WTC11 (cell line): ENCODE data around the gene MALSU1. TPM values are rescaled to one million over a fixed set of nuclear protein-coding genes. Genes with fewer than 3 reads are reported as not detected.

Experiments
- ATAC-seq: fragments of 200-7000 bp; cut with Tn5 transposase; 2 replicates; pipeline ENCODE4 v1.10.0; 2021; ENCODE audit warnings: mild to moderate bottlenecking, moderate library complexity
- CTCF ChIA-PET: fragments of 300-600 bp; sonication (Branson Sonifier 250); formaldehyde crosslinking; loops from one replicate; lab custom pipeline; 2021; ENCODE audit warnings: antibody characterized with exemption; lab: Charles Lee
- POLR2A ChIA-PET: fragments of 350-600 bp; sonication (Branson Sonifier 250); formaldehyde crosslinking; loops from one replicate; lab custom pipeline; 2021; ENCODE audit warnings: antibody characterized with exemption; lab: Charles Lee
- DNase-seq: peaks from one replicate; pipeline ENCODE4 v3.0.0; 2021; ENCODE audit warnings: low spot score
- H3K27ac Mint-ChIP-seq: 2 replicates; pipeline ENCODE4 v1.8.0; 2021; ENCODE audit warnings: mixed read lengths
- H3K27me3 Mint-ChIP-seq: 2 replicates; pipeline ENCODE4 v1.8.0; 2021; ENCODE audit warnings: low read depth, mild to moderate bottlenecking, moderate library complexity, mixed read lengths
- H3K36me3 Mint-ChIP-seq: 2 replicates; pipeline ENCODE4 v1.8.0; 2021; ENCODE audit warnings: mixed read lengths
- H3K4me1 Mint-ChIP-seq: 2 replicates; pipeline ENCODE4 v1.8.0; 2022; ENCODE audit warnings: mixed read lengths
- H3K4me3 Mint-ChIP-seq: 2 replicates; pipeline ENCODE4 v1.8.0; 2021; ENCODE audit warnings: mild to moderate bottlenecking, moderate library complexity, mixed read lengths
- H3K9me3 Mint-ChIP-seq: 2 replicates; pipeline ENCODE4 v1.8.0; 2021; ENCODE audit warnings: mixed read lengths
- CBFB ChIP-seq: sonication (generic); formaldehyde crosslinking; IDR thresholded peaks from 2 replicates; pipeline ENCODE4 v1.8.1; 2022; ENCODE audit warnings: mild to moderate bottlenecking, low read depth, missing genetic modification reagents
- CREM ChIP-seq: sonication (generic); formaldehyde crosslinking; IDR thresholded peaks from 2 replicates; pipeline ENCODE4 v1.8.1; 2022; ENCODE audit warnings: mild to moderate bottlenecking, missing genetic modification reagents, moderate library complexity
- FOXP1 ChIP-seq: sonication (generic); formaldehyde crosslinking; IDR thresholded peaks from 2 replicates; pipeline ENCODE4 v1.8.0; 2022; ENCODE audit warnings: missing genetic modification reagents, mild to moderate bottlenecking, moderate library complexity, borderline replicate concordance
- GABPB1 ChIP-seq: sonication (generic); formaldehyde crosslinking; IDR thresholded peaks from 2 replicates; pipeline ENCODE4 v1.8.1; 2023; ENCODE audit warnings: mild to moderate bottlenecking, missing genetic modification reagents
- IRF2 ChIP-seq: sonication (generic); formaldehyde crosslinking; IDR thresholded peaks from 2 replicates; pipeline ENCODE4 v1.8.0; 2022; ENCODE audit warnings: low read depth, missing genetic modification reagents, borderline replicate concordance
- JAZF1 ChIP-seq: fragments of 250-450 bp; sonication (Bioruptor Pico); IDR thresholded peaks from 2 replicates; pipeline ENCODE4 v1.9.0; 2021; ENCODE audit warnings: moderate library complexity, mild to moderate bottlenecking, inconsistent platforms
- JUN ChIP-seq: sonication (generic); formaldehyde crosslinking; IDR thresholded peaks from 2 replicates; pipeline ENCODE4 v1.8.0; 2023; ENCODE audit warnings: mild to moderate bottlenecking, missing genetic modification reagents
- ZNF219 ChIP-seq: sonication (generic); formaldehyde crosslinking; IDR thresholded peaks from 2 replicates; pipeline ENCODE4 v1.8.0; 2023; ENCODE audit warnings: missing genetic modification reagents, mild to moderate bottlenecking, borderline replicate concordance
- ZNF317 ChIP-seq: sonication (generic); formaldehyde crosslinking; IDR thresholded peaks from 2 replicates; pipeline ENCODE4 v1.8.1; 2023; ENCODE audit warnings: low read depth, mild to moderate bottlenecking, moderate library complexity, missing genetic modification reagents, borderline replicate concordance
- ZNF671 ChIP-seq: fragments of 250-450 bp; sonication (Bioruptor Pico); IDR thresholded peaks from 2 replicates; pipeline ENCODE4 v1.8.0; 2021; ENCODE audit warnings: mild to moderate bottlenecking
- total RNA-seq: library from RNA; stranded (reverse); gene quantifications from 3 replicates; pipeline ENCODE4 v1.2.3, GENCODE V29; 2021
- TF ChIP-seq, protein P1 (sequence below): sonication (generic); formaldehyde crosslinking; conservative IDR thresholded peaks from 2 replicates; pipeline ENCODE4 v1.8.1; 2022; ENCODE audit warnings: mild to moderate bottlenecking, missing genetic modification reagents
- TF ChIP-seq, protein P2 (sequence below): fragments of 250-450 bp; sonication (Bioruptor Pico); IDR thresholded peaks from 2 replicates; pipeline ENCODE4 v1.9.0; 2021; ENCODE audit warnings: mild to moderate bottlenecking, borderline replicate concordance
- TF ChIP-seq, protein P3 (sequence below): sonication (generic); formaldehyde crosslinking; IDR thresholded peaks from 2 replicates; pipeline ENCODE4 v1.8.1; 2023; ENCODE audit warnings: mild to moderate bottlenecking, missing genetic modification reagents
- TF ChIP-seq, protein P4 (sequence below): sonication (generic); formaldehyde crosslinking; IDR thresholded peaks from 2 replicates; pipeline ENCODE4 v1.8.0; 2023; ENCODE audit warnings: mild to moderate bottlenecking, missing genetic modification reagents
- TF ChIP-seq, protein P5 (sequence below): sonication (generic); formaldehyde crosslinking; IDR thresholded peaks from 2 replicates; pipeline ENCODE4 v1.8.0; 2022; ENCODE audit warnings: mild to moderate bottlenecking, missing genetic modification reagents
- TF ChIP-seq, protein P6 (sequence below): fragments of 250-450 bp; sonication (Bioruptor Pico); IDR thresholded peaks from 2 replicates; pipeline ENCODE4 v1.8.0; 2021; ENCODE audit warnings: mild to moderate bottlenecking

Gene MALSU1
- total RNA-seq, 1 experiment from 2014 or later = 81.5 TPM

DNA sequence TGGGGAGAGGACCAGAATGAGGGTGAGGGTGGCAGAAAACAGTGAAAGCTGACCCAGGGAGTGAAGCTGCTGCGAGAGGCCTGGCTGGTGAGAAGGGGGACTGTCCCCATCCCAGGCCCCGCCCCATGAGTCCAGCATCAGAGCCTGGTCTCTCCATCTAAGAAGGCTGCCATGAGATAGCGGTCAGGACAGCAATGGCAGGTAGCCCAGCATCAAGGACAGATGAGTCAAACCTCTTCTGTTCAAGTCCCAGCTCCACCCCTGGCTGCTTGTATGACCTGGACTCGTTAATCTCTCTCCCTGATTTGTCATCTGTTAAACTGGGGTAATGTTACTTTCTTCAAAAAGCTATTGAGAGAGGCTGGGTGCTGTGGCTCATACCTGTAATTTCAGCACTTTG, 30.4 kb upstream of the MALSU1 start (continued):
- TF ChIP-seq JAZF1 (CRISPR knock-in tag) = no peak
- TF ChIP-seq IRF2 = no peak
- TF ChIP-seq JUN (CRISPR knock-in tag) = no peak
- no peak for TF ChIP-seq CBFB (CRISPR knock-in tag)
- no peak for TF ChIP-seq CREM (CRISPR knock-in tag)
- TF ChIP-seq, protein P1, sequence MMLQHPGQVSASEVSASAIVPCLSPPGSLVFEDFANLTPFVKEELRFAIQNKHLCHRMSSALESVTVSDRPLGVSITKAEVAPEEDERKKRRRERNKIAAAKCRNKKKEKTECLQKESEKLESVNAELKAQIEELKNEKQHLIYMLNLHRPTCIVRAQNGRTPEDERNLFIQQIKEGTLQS (CRISPR knock-in tag) = no peak
- TF ChIP-seq, protein P2, sequence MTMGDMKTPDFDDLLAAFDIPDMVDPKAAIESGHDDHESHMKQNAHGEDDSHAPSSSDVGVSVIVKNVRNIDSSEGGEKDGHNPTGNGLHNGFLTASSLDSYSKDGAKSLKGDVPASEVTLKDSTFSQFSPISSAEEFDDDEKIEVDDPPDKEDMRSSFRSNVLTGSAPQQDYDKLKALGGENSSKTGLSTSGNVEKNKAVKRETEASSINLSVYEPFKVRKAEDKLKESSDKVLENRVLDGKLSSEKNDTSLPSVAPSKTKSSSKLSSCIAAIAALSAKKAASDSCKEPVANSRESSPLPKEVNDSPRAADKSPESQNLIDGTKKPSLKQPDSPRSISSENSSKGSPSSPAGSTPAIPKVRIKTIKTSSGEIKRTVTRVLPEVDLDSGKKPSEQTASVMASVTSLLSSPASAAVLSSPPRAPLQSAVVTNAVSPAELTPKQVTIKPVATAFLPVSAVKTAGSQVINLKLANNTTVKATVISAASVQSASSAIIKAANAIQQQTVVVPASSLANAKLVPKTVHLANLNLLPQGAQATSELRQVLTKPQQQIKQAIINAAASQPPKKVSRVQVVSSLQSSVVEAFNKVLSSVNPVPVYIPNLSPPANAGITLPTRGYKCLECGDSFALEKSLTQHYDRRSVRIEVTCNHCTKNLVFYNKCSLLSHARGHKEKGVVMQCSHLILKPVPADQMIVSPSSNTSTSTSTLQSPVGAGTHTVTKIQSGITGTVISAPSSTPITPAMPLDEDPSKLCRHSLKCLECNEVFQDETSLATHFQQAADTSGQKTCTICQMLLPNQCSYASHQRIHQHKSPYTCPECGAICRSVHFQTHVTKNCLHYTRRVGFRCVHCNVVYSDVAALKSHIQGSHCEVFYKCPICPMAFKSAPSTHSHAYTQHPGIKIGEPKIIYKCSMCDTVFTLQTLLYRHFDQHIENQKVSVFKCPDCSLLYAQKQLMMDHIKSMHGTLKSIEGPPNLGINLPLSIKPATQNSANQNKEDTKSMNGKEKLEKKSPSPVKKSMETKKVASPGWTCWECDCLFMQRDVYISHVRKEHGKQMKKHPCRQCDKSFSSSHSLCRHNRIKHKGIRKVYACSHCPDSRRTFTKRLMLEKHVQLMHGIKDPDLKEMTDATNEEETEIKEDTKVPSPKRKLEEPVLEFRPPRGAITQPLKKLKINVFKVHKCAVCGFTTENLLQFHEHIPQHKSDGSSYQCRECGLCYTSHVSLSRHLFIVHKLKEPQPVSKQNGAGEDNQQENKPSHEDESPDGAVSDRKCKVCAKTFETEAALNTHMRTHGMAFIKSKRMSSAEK = no peak
- no peak for TF ChIP-seq FOXP1 (CRISPR knock-in tag)
- TF ChIP-seq, protein P3, sequence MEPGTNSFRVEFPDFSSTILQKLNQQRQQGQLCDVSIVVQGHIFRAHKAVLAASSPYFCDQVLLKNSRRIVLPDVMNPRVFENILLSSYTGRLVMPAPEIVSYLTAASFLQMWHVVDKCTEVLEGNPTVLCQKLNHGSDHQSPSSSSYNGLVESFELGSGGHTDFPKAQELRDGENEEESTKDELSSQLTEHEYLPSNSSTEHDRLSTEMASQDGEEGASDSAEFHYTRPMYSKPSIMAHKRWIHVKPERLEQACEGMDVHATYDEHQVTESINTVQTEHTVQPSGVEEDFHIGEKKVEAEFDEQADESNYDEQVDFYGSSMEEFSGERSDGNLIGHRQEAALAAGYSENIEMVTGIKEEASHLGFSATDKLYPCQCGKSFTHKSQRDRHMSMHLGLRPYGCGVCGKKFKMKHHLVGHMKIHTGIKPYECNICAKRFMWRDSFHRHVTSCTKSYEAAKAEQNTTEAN (CRISPR knock-in tag) = no peak

DNA sequence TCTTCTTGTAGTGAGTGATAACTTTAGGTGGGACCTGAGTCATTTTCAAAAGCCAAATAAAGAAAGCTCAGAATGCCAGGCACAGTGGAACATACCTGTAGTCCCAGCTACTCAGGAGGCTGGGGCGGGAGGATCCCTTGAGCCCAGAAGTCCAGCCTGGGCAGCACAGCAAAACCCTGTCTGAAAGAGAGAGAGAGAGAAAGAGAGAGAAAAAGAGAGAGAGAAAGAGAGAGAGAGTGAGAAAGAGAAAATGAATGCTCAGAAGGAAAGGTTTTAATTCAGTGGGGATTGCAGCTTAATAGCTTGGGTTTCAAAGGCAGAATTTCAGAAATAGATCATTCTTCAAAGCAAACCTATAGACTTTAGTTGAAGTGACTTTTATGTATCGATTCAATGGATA, 26.9 kb upstream of the MALSU1 start:
- TF ChIP-seq FOXP1 (CRISPR knock-in tag) = no peak
- TF ChIP-seq ZNF219 (CRISPR knock-in tag) = no peak
- TF ChIP-seq, protein P4, sequence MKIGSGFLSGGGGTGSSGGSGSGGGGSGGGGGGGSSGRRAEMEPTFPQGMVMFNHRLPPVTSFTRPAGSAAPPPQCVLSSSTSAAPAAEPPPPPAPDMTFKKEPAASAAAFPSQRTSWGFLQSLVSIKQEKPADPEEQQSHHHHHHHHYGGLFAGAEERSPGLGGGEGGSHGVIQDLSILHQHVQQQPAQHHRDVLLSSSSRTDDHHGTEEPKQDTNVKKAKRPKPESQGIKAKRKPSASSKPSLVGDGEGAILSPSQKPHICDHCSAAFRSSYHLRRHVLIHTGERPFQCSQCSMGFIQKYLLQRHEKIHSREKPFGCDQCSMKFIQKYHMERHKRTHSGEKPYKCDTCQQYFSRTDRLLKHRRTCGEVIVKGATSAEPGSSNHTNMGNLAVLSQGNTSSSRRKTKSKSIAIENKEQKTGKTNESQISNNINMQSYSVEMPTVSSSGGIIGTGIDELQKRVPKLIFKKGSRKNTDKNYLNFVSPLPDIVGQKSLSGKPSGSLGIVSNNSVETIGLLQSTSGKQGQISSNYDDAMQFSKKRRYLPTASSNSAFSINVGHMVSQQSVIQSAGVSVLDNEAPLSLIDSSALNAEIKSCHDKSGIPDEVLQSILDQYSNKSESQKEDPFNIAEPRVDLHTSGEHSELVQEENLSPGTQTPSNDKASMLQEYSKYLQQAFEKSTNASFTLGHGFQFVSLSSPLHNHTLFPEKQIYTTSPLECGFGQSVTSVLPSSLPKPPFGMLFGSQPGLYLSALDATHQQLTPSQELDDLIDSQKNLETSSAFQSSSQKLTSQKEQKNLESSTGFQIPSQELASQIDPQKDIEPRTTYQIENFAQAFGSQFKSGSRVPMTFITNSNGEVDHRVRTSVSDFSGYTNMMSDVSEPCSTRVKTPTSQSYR (CRISPR knock-in tag) = no peak
- TF ChIP-seq, protein P5, sequence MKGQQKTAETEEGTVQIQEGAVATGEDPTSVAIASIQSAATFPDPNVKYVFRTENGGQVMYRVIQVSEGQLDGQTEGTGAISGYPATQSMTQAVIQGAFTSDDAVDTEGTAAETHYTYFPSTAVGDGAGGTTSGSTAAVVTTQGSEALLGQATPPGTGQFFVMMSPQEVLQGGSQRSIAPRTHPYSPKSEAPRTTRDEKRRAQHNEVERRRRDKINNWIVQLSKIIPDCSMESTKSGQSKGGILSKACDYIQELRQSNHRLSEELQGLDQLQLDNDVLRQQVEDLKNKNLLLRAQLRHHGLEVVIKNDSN (CRISPR knock-in tag) = no peak
- TF ChIP-seq ZNF317 = no peak
- no peak for TF ChIP-seq GABPB1 (CRISPR knock-in tag)
- TF ChIP-seq ZNF671 (CRISPR knock-in tag) = no peak
- TF ChIP-seq, protein P6, sequence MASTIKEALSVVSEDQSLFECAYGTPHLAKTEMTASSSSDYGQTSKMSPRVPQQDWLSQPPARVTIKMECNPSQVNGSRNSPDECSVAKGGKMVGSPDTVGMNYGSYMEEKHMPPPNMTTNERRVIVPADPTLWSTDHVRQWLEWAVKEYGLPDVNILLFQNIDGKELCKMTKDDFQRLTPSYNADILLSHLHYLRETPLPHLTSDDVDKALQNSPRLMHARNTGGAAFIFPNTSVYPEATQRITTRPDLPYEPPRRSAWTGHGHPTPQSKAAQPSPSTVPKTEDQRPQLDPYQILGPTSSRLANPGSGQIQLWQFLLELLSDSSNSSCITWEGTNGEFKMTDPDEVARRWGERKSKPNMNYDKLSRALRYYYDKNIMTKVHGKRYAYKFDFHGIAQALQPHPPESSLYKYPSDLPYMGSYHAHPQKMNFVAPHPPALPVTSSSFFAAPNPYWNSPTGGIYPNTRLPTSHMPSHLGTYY = no peak
- POLR2A ChIA-PET = no interaction called here
- no peaks in the 10 kb centered on the region for H3K27me3 Mint-ChIP-seq
- no peak overlapping the region for H3K27ac Mint-ChIP-seq
- CTCF ChIA-PET = interaction anchor here (0.6 to 2.2 kb wide), 43 partner anchors 8 to 425 kb away, joined by 3 to 22 read pairs (median 5); partner anchors contain the start of genes GPNMB and MALSU1
- peaks cover 4% of the 10 kb centered on the region for H3K4me1 Mint-ChIP-seq
- no peak overlapping the region for H3K4me3 Mint-ChIP-seq
- H3K36me3 Mint-ChIP-seq = no peaks in the 10 kb centered on the region
- H3K9me3 Mint-ChIP-seq = peaks cover 6% of the 10 kb centered on the region; the same call in 1 of the 2 replicates
- no peak for ATAC-seq
- DNase-seq = no peak
